ENCODE results near the gene LCMT2.

The LCMT2 gene

DNA sequence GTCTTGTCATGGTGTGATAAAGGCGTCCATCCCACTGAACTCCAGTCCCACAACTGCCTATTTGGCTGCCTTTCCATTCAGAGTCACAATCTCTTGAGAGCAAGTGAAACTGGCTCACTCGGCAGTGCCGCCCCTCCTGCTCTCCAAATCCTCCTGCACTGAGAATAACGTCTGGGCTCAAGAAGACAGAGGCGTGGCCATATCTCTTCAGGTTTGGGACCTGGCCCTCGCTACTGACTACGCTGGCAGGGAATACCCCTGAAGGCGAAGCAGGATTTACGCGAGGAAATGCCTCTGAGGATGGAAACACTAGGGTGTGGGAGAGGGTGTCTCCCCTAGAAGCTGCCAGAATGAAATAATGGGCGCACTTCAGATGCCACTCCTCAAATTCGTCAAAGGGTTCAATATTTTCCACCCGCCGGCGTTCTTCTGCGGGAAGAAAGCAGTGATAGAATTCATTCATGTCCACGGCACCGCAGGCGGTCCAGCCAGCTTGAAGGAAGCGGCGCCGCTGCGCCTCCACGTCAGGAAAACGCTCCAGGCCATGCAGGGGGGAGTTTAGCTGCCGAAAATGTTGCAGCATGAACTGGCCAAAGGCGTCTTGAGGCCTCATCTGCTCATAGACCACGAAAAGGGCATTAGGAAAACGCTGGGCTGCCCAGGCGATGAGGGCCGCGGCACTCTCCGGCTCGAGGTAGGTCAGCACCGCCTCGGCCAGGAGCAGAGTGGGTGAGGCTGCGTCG, 985 bp downstream of the LCMT2 start:
- no peak for DNase-seq (ENCODE audit: low spot score)
- in situ Hi-C loops (cut with MboI; ENCODE audit: low sequenced_read_pairs, unreplicated experiment) = no loop called here
- TF ChIP-seq CTCF (IDR thresholded peaks at IDR 0.05; ENCODE audit: borderline replicate concordance, control extremely low read depth, extremely low read depth, insufficient read depth, missing control alignments) = no peak

DNA sequence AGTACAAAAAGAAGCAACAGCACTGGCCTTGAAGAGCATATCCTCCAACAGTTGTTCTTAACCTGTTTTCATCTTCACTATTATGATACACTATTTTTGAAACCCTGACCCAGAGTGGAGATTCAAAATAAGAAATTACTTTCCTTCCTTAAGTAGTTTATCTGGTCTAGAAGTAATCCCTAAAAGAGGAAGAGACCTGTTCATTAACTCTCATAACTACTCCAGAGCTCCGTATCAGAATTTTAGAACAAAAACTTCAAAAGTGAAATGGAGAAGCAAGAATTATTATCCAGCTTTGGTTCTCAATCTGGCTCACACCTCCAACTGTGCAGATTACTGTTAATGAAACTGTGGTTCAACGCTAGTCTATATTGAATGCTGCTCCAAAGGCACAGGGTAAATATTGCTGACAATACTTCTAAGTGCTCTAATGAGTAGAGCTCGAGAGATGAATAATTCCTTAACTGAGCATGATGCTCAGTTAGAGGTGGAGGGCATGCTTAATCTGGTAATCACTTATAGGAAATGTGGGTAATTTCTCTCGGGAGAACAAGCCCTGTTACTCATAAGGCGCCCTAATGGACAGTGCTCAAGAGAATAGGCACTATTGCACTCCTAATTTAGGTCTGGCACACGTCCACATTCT, 5.2 kb downstream of the LCMT2 start:
- TF ChIP-seq CTCF (IDR thresholded peaks at IDR 0.05; ENCODE audit: borderline replicate concordance, control extremely low read depth, extremely low read depth, insufficient read depth, missing control alignments) = no peak
- DNase-seq (ENCODE audit: low spot score) = no peak

DNA sequence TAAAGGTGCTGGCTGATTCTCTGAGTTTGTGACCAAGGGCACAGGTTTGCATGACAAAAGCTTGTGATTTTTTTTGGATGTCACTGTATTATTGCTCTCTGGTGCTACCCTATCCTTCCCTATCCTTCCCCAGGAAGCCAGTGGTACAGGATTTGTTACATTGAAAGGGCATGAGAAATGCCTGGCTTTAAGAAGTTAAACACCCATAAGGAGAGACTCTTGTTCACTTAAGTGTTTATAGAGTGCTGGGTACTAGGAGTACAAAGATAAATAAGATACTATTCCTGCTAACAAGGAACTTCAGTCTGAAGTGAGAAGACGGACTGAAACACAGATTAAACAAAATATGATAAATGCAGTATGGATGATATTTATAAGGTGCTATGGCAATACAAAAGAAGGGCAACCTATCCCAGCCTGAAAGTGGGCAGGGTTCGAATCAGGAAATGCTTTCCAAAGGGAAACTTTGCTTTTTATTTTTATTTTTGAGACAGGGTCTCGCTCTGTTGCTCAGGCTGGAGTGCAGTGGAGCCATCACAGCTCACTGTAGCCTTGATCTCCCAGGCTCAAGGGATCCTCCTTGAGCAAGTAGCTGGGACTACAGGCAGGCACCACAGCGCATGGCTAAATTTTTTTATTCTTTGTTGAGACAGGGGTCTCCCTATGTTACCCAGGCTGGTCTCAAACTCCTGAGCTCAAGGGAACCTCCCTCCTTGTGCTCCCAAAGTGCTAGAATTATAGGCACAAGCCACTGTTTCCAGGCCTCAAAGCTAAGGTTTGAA, 11.2 kb downstream of the LCMT2 start:
- no peak for TF ChIP-seq CTCF (IDR thresholded peaks at IDR 0.05; ENCODE audit: borderline replicate concordance, control extremely low read depth, extremely low read depth, insufficient read depth, missing control alignments)
- DNase-seq (ENCODE audit: low spot score) = no peak
- in situ Hi-C loops (cut with MboI; ENCODE audit: low sequenced_read_pairs, unreplicated experiment) = no loop called here

More for the DNA sequence above, 5.2 kb downstream of the LCMT2 start:
- in situ Hi-C loops (cut with MboI; ENCODE audit: low sequenced_read_pairs, unreplicated experiment) = no loop called here

GRCh38 chr15:43317566-43318184, 12.7 kb downstream of the LCMT2 start:
- in situ Hi-C loops (cut with MboI; ENCODE audit: low sequenced_read_pairs, unreplicated experiment) = no loop called here
- DNase-seq (ENCODE audit: low spot score) = no peak

GRCh38 chr15:43316971-43317346, 13.4 kb downstream of the LCMT2 start:
- in situ Hi-C loops (cut with MboI; ENCODE audit: low sequenced_read_pairs, unreplicated experiment) = no loop called here
- no peak for TF ChIP-seq CTCF (IDR thresholded peaks at IDR 0.05; ENCODE audit: borderline replicate concordance, control extremely low read depth, extremely low read depth, insufficient read depth, missing control alignments)
- DNase-seq (ENCODE audit: low spot score) = no peak

More at GRCh38 chr15:43317566-43318184, 12.7 kb downstream of the LCMT2 start:
- no peak for TF ChIP-seq CTCF (IDR thresholded peaks at IDR 0.05; ENCODE audit: borderline replicate concordance, control extremely low read depth, extremely low read depth, insufficient read depth, missing control alignments)

Data from GM13976 (cell line).